Globus pallidus (tissue), 1 donor: Measurements from ENCODE around the gene CLEC18B.
"Not testable (repeated sequence)": the region's sequence is repeated elsewhere in the genome, so short reads cannot be mapped to it uniquely, and the experiment has no call there.

ENCODE experiments used
- DNase-seq: peaks from one replicate; pipeline ENCODE4 v3.0.0-alpha.2; 2015; ENCODE audit warnings: low spot score

Gene CLEC18B

GRCh38 chr16:74443624-74444346, 22.5 kb upstream of the CLEC18B start:
- not testable (repeated sequence) for DNase-seq

- DNase-seq = no peak
These were observed 18.4 kb upstream of the CLEC18B start for GRCh38 chr16:74439685-74440084.

GRCh38 chr16:74438492-74438979, 17.3 kb upstream of the CLEC18B start:
- no peak for DNase-seq

GRCh38 chr16:74431516-74431915, 10.2 kb upstream of the CLEC18B start:
- no peak for DNase-seq

GRCh38 chr16:74430036-74430712, 8.9 kb upstream of the CLEC18B start:
- DNase-seq = peak; percentile 26

GRCh38 chr16:74428493-74428892, 7.2 kb upstream of the CLEC18B start:
- DNase-seq = not testable (repeated sequence)

GRCh38 chr16:74425751-74426150, 4.5 kb upstream of the CLEC18B start:
- DNase-seq = not testable (repeated sequence)

GRCh38 chr16:74423721-74424120, 2.4 kb upstream of the CLEC18B start:
- DNase-seq = not testable (repeated sequence)

- DNase-seq = not testable (repeated sequence)
These were observed 808 bp upstream of the CLEC18B start for GRCh38 chr16:74422086-74422485.

GRCh38 chr16:74421482-74421785, 156 bp upstream of the CLEC18B start:
- DNase-seq = not testable (repeated sequence)

- not testable (repeated sequence) for DNase-seq
These were observed 1.5 kb downstream of the CLEC18B start for GRCh38 chr16:74419811-74420210.

- DNase-seq = not testable (repeated sequence)
These were observed 3.4 kb downstream of the CLEC18B start for GRCh38 chr16:74417897-74418296.

- DNase-seq = not testable (repeated sequence)
These were observed 7.4 kb downstream of the CLEC18B start for GRCh38 chr16:74413920-74414319.

- not testable (repeated sequence) for DNase-seq
These were observed 7.8 kb downstream of the CLEC18B start for GRCh38 chr16:74413485-74413884.

- DNase-seq = not testable (repeated sequence)
These were observed 8.4 kb downstream of the CLEC18B start for GRCh38 chr16:74412775-74413390.

- not testable (repeated sequence) for DNase-seq
These were observed 9.0 kb downstream of the CLEC18B start for GRCh38 chr16:74412138-74412774.

- DNase-seq = not testable (repeated sequence)
These were observed 10.3 kb downstream of the CLEC18B start for GRCh38 chr16:74410981-74411380.

- not testable (repeated sequence) for DNase-seq
These were observed 11.0 kb downstream of the CLEC18B start for GRCh38 chr16:74410057-74410957.

GRCh38 chr16:74409185-74409981, 11.9 kb downstream of the CLEC18B start:
- DNase-seq = not testable (repeated sequence)

- DNase-seq = not testable (repeated sequence)
These were observed 13.9 kb downstream of the CLEC18B start for GRCh38 chr16:74407362-74407705.
